ENCODE results near the gene ANKS6. TPM values are rescaled to one million over a fixed set of nuclear protein-coding genes. Genes with fewer than 3 reads are reported as not detected.

Gene ANKS6
- total RNA-seq, 1 experiment from 2014 or later, result 46.3 TPM

DNA sequence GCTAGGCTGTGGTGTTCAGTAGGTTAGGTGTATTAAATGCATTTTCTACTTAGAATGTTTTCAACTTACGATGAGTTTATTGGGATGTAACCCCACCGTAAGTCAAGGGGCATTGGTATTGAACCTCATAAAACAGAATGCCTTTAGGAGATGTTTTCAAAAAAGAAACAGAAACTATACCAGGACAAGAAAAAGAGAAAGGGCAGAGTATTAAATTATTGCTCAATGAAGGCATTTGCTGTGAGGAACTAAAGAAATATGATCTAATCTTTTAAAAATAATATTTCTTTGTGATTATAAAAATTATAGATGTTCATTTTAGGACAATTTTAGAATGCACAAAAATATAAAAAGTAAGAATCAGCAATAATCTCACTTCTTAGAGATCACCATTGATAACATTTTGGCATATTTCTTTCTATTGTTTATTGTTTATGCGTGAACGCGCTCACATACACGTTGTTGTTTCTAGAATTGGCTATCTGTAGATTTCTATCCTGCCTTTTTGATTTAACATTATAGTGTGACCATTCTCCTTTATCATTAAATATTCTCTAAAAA, 19.1 kb upstream of the ANKS6 start:
- H2AK5ac ChIP-seq (ENCODE audit: insufficient read length, low read length), result no peak overlapping the region
- no peaks in the 10 kb centered on the region for H4K20me1 ChIP-seq (ENCODE audit: control insufficient read depth, insufficient read depth, insufficient read length)
- no peak for DNase-seq
- no peak overlapping the region for H2AFZ ChIP-seq (ENCODE audit: low read length)
- H3K56ac ChIP-seq (ENCODE audit: insufficient read length, low read depth, low read length), result no peak overlapping the region
- H3K4me2 ChIP-seq (ENCODE audit: insufficient read depth, insufficient read length, low read length), result no peak overlapping the region
- no peak overlapping the region for H4K5ac ChIP-seq (ENCODE audit: insufficient read length, low read depth, low read length)
- no peaks in the 10 kb centered on the region for H3K4me1 ChIP-seq (ENCODE audit: insufficient read depth, low read length)
- H3K4me3 Mint-ChIP-seq, result no peak overlapping the region
- H3K27me3 Mint-ChIP-seq (ENCODE audit: low read depth), result no peaks in the 10 kb centered on the region; the same call in 1 of the 2 replicates
- peaks cover 7 to 27% (median 10%) of the 10 kb centered on the region in 3 experiments; a peak in 6 of 7 replicates for H3K36me3 Mint-ChIP-seq (ENCODE audit: insufficient read depth in 1 of 3, low read depth in 3 of 3)
- H2BK5ac ChIP-seq (ENCODE audit: insufficient read length, low read length), result no peak overlapping the region
- no peak overlapping the region for H2BK12ac ChIP-seq (ENCODE audit: insufficient read length, low read depth, low read length)
- no peak overlapping the region for H2BK20ac ChIP-seq (ENCODE audit: low read depth, low read length, poor library complexity, severe bottlenecking)
- H3K9me3 Mint-ChIP-seq, result no peaks in the 10 kb centered on the region
- no peaks in the 10 kb centered on the region for H3K79me2 ChIP-seq (ENCODE audit: insufficient read depth, low read length)
- no peak overlapping the region for H3K18ac ChIP-seq (ENCODE audit: insufficient read length, low read depth, low read length)
- H3K4ac ChIP-seq (ENCODE audit: low read depth, low read length), result no peak overlapping the region
- no peak overlapping the region for H3K14ac ChIP-seq (ENCODE audit: insufficient read depth, low read length)
- no peak overlapping the region for H4K8ac ChIP-seq (replicated peaks; ENCODE audit: insufficient read length, low read depth, low read length)
- H3K79me1 ChIP-seq (ENCODE audit: insufficient read depth, low read depth, low read length, poor library complexity, severe bottlenecking), result no peaks in the 10 kb centered on the region
- H3K9me3 ChIP-seq (ENCODE audit: control insufficient read depth, low read depth, low read length), result no peaks in the 10 kb centered on the region
- no peak overlapping the region for H2BK120ac ChIP-seq (ENCODE audit: low read depth, low read length, poor library complexity, severe bottlenecking)
- no peak overlapping the region for H3K9ac ChIP-seq (ENCODE audit: extremely low read depth, insufficient read length, low read length)
- no peak overlapping the region for H3K27ac ChIP-seq (ENCODE audit: insufficient read length, low read depth, low read length)
- no peaks in the 10 kb centered on the region for H3K27me3 ChIP-seq (ENCODE audit: insufficient read depth, low read length)
- H3K4me1 Mint-ChIP-seq, result peaks cover under 1 to 13% of the 10 kb centered on the region in 2 experiments
- no peak overlapping the region for H2BK15ac ChIP-seq (ENCODE audit: low read depth, low read length)
- no peak overlapping the region for H3K23ac ChIP-seq (ENCODE audit: insufficient read length, low read depth, low read length)
- TF ChIP-seq, protein P1, sequence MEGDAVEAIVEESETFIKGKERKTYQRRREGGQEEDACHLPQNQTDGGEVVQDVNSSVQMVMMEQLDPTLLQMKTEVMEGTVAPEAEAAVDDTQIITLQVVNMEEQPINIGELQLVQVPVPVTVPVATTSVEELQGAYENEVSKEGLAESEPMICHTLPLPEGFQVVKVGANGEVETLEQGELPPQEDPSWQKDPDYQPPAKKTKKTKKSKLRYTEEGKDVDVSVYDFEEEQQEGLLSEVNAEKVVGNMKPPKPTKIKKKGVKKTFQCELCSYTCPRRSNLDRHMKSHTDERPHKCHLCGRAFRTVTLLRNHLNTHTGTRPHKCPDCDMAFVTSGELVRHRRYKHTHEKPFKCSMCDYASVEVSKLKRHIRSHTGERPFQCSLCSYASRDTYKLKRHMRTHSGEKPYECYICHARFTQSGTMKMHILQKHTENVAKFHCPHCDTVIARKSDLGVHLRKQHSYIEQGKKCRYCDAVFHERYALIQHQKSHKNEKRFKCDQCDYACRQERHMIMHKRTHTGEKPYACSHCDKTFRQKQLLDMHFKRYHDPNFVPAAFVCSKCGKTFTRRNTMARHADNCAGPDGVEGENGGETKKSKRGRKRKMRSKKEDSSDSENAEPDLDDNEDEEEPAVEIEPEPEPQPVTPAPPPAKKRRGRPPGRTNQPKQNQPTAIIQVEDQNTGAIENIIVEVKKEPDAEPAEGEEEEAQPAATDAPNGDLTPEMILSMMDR (conservative IDR thresholded peaks at IDR 0.05), result no peak
- H3T11ph ChIP-seq (ENCODE audit: low read length), result no peak overlapping the region
- H3K27ac Mint-ChIP-seq, result no peak overlapping the region
- H3K23me2 ChIP-seq (ENCODE audit: insufficient read length, low read depth, low read length, poor library complexity, severe bottlenecking), result no peaks in the 10 kb centered on the region
- H4K91ac ChIP-seq (ENCODE audit: insufficient read length, low read depth, low read length), result no peak overlapping the region
- WGBS (ENCODE audit: extremely low coverage, insufficient read length, low lambda C conversion rate), result no CpG with 5 or more reads among the region's 6 CpGs
